ENCODE measurements around the gene BCAR3.
A peak's percentile ranks its signal among the peaks of the same experiment; 100 is the strongest.

Gene BCAR3

GRCh38 chr1:93672069-93672468, 9.6 kb downstream of the BCAR3 start (continued):
- TF ChIP-seq ZNF26 (tag by site-specific recombination; IDR thresholded peaks at IDR 0.05) (no peak), ZNF324 (tag by site-specific recombination; IDR thresholded peaks at IDR 0.05) (no peak), HOXA7 (CRISPR knock-in tag; IDR thresholded peaks at IDR 0.05; ENCODE audit: borderline replicate concordance) (no peak), ZNF529 (tag by site-specific recombination; IDR thresholded peaks at IDR 0.05; ENCODE audit: insufficient replicate concordance) (no peak), MYNN (tag by site-specific recombination; IDR thresholded peaks at IDR 0.05; ENCODE audit: borderline replicate concordance) (no peak), KLF1 (tag by site-specific recombination; IDR thresholded peaks at IDR 0.05) (peak; percentile 80), HOXD13 (CRISPR knock-in tag; IDR thresholded peaks at IDR 0.05; ENCODE audit: borderline replicate concordance) (no peak; the same call in 1 of the 2 replicates), REPIN1 (tag by site-specific recombination; IDR thresholded peaks at IDR 0.05; ENCODE audit: low read depth) (no peak), HIC1 (tag by site-specific recombination; IDR thresholded peaks at IDR 0.05) (no peak), ZNF747 (tag by site-specific recombination; IDR thresholded peaks at IDR 0.05) (no peak), ZNF223 (tag by site-specific recombination; IDR thresholded peaks at IDR 0.05) (no peak), ZNF114 (tag by site-specific recombination; IDR thresholded peaks at IDR 0.05) (no peak), ZNF184 (tag by site-specific recombination; IDR thresholded peaks at IDR 0.05) (peak; percentile 66; the same call in 1 of the 2 replicates), ZFP69B (tag by site-specific recombination; IDR thresholded peaks at IDR 0.05) (no peak), ZNF510 (tag by site-specific recombination; IDR thresholded peaks at IDR 0.05; ENCODE audit: insufficient replicate concordance) (no peak), ZNF140 (tag by site-specific recombination; IDR thresholded peaks at IDR 0.05) (no peak), ZNF521 (tag by site-specific recombination; IDR thresholded peaks at IDR 0.05) (no peak), ZNF600 (tag by site-specific recombination; IDR thresholded peaks at IDR 0.05) (peak; percentile 33; the same call in 1 of the 2 replicates), ZNF624 (tag by site-specific recombination; IDR thresholded peaks at IDR 0.05) (no peak), ZNF629 (tag by site-specific recombination; IDR thresholded peaks at IDR 0.05) (peak; percentile 16; the same call in 1 of the 2 replicates), EGR2 (tag by site-specific recombination; IDR thresholded peaks at IDR 0.05; ENCODE audit: low read depth) (no peak), ZNF660 (tag by site-specific recombination; IDR thresholded peaks at IDR 0.05) (peak; percentile 77; the same call in 1 of the 2 replicates), ZNF692 (tag by site-specific recombination; IDR thresholded peaks at IDR 0.05) (peak; percentile 78), ZNF248 (tag by site-specific recombination; IDR thresholded peaks at IDR 0.05) (no peak)
- TF ChIP-seq, protein P1, sequence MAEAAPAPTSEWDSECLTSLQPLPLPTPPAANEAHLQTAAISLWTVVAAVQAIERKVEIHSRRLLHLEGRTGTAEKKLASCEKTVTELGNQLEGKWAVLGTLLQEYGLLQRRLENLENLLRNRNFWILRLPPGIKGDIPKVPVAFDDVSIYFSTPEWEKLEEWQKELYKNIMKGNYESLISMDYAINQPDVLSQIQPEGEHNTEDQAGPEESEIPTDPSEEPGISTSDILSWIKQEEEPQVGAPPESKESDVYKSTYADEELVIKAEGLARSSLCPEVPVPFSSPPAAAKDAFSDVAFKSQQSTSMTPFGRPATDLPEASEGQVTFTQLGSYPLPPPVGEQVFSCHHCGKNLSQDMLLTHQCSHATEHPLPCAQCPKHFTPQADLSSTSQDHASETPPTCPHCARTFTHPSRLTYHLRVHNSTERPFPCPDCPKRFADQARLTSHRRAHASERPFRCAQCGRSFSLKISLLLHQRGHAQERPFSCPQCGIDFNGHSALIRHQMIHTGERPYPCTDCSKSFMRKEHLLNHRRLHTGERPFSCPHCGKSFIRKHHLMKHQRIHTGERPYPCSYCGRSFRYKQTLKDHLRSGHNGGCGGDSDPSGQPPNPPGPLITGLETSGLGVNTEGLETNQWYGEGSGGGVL (tag by site-specific recombination; IDR thresholded peaks at IDR 0.05) = peak; percentile 86
- TF ChIP-seq, protein P2, sequence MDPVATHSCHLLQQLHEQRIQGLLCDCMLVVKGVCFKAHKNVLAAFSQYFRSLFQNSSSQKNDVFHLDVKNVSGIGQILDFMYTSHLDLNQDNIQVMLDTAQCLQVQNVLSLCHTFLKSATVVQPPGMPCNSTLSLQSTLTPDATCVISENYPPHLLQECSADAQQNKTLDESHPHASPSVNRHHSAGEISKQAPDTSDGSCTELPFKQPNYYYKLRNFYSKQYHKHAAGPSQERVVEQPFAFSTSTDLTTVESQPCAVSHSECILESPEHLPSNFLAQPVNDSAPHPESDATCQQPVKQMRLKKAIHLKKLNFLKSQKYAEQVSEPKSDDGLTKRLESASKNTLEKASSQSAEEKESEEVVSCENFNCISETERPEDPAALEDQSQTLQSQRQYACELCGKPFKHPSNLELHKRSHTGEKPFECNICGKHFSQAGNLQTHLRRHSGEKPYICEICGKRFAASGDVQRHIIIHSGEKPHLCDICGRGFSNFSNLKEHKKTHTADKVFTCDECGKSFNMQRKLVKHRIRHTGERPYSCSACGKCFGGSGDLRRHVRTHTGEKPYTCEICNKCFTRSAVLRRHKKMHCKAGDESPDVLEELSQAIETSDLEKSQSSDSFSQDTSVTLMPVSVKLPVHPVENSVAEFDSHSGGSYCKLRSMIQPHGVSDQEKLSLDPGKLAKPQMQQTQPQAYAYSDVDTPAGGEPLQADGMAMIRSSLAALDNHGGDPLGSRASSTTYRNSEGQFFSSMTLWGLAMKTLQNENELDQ (tag by site-specific recombination; IDR thresholded peaks at IDR 0.05; ENCODE audit: low read depth) = no peak
